ENCODE data around the gene SCN10A. TPM values are rescaled to one million over a fixed set of nuclear protein-coding genes. Genes with fewer than 3 reads are reported as not detected.
A peak's percentile ranks its signal among the peaks of the same experiment; 100 is the strongest.

The SCN10A gene
- total RNA-seq, 1 donor from 2014 or later: not detected

DNA sequence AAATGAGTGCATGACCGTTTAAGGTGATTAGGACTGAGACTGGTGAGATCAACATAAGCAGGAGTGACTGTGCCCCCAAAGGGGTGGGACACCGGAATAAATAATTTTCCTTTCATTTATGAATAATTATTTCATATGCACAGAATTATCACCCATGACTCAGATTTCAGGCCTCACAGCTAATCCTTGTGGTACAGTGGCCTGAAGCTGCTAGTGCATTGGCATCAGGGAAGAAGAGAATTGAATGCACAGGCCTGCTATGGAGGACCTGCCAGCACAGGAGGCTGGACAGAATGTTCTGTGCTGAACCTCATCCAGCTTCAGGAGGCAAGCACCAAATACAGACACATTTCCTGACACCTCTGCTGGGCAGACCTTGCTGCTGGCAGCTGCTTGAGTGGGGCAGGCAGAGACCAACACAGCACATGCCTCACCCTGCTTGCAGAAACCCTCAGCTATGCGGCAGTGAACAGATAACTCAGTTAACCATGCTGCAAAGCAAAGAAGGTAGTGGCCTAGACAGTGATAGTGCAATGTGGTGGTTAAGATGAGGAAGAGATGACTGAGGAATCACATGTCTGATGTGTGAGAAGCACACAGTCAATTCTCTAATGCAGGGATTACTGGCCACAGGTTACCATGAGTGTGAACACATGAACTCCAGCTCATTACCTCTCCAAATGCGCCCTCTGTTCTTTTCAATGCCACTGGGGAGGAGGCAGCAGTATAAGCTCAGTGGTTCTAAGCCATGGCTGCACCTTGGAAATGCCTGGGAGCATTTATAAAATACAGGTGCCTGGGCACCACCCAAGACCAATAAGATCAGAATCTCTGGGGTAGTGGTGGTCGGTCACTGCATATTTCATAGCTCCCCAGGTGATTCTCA is 98.4 kb downstream of the SCN10A start:
- DNase-seq (ENCODE audit: low read depth): no peak
- TF ChIP-seq, protein P1, sequence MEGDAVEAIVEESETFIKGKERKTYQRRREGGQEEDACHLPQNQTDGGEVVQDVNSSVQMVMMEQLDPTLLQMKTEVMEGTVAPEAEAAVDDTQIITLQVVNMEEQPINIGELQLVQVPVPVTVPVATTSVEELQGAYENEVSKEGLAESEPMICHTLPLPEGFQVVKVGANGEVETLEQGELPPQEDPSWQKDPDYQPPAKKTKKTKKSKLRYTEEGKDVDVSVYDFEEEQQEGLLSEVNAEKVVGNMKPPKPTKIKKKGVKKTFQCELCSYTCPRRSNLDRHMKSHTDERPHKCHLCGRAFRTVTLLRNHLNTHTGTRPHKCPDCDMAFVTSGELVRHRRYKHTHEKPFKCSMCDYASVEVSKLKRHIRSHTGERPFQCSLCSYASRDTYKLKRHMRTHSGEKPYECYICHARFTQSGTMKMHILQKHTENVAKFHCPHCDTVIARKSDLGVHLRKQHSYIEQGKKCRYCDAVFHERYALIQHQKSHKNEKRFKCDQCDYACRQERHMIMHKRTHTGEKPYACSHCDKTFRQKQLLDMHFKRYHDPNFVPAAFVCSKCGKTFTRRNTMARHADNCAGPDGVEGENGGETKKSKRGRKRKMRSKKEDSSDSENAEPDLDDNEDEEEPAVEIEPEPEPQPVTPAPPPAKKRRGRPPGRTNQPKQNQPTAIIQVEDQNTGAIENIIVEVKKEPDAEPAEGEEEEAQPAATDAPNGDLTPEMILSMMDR (conservative IDR thresholded peaks at IDR 0.05; ENCODE audit: low read depth, low read length): no peak
- H3K4me3 ChIP-seq (ENCODE audit: low read depth, low read length): no peak overlapping the region

DNA sequence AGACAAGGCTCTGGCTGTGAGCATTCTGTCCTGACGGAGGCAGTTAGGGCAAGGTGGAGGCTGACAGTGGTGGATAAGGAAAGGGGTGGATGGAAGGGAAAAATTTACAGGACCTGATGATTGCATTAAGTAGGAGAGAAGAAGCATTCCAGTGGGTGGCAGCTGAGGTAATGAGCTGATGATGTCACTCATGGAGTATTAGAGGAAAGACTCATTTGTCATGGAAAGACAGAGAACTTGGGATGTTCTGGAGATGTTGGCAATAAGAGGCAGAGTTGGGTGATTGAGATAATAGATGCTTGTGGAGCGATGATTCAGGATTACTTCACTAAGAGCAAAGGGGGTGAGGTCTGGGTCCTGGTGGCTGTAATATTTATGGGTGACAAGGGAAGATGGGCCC is 102.9 kb downstream of the SCN10A start:
- TF ChIP-seq, protein P1 (conservative IDR thresholded peaks at IDR 0.05; ENCODE audit: low read depth, low read length): no peak
- DNase-seq (ENCODE audit: low read depth): no peak
- no peak overlapping the region for H3K4me3 ChIP-seq (ENCODE audit: low read depth, low read length)

GRCh38 chr3:38711321-38711720 is 104.7 kb downstream of the SCN10A start:
- TF ChIP-seq, protein P1 (conservative IDR thresholded peaks at IDR 0.05; ENCODE audit: low read depth, low read length): no peak
- no peak for DNase-seq (ENCODE audit: low read depth)
- H3K4me3 ChIP-seq (ENCODE audit: low read depth, low read length): no peak overlapping the region

DNA sequence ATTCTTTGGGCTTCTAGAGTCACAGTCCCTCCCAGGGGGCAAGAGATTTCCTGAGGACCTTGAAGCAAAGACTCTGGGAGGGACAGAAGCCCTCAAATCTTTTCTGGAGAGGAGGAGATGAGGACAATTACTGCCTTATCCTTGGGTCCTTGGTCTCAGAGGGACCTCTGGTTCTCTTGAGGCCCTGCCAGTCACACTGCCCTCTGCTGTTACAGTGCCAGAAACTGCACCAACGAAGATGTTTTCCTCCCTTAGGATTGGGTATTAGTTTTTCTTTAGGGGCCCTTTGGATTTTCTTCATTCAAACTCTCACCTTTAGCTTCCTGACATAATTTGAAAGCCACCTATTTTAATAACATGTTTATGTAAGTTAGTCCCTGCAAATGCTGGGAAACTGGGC is 108.3 kb downstream of the SCN10A start:
- no peak for DNase-seq (ENCODE audit: low read depth)
- H3K4me3 ChIP-seq (ENCODE audit: low read depth, low read length): no peak overlapping the region
- TF ChIP-seq, protein P1 (conservative IDR thresholded peaks at IDR 0.05; ENCODE audit: low read depth, low read length): peak; percentile 53

DNA sequence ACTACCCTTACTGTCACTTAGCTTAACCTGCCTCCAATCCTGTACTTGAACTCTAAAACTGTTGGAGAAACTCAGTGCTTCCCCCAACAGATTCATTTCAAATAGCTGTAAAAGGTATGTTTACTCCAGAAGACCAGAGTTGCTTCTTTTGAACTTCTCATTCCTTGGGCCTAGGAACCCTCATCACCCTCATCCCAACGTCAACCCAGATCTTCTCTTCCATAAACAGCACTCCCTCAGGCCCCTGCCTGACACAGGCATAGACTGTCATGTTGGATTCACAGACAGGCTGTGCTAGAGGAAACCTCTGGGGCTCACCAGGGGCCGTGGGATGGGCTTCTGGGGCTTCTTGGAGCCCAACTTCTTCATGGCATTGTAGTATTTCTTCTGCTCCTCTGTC is 109.1 kb downstream of the SCN10A start:
- TF ChIP-seq, protein P1 (conservative IDR thresholded peaks at IDR 0.05; ENCODE audit: low read depth, low read length): no peak
- no peak overlapping the region for H3K4me3 ChIP-seq (ENCODE audit: low read depth, low read length)
- no peak for DNase-seq (ENCODE audit: low read depth)

DNA sequence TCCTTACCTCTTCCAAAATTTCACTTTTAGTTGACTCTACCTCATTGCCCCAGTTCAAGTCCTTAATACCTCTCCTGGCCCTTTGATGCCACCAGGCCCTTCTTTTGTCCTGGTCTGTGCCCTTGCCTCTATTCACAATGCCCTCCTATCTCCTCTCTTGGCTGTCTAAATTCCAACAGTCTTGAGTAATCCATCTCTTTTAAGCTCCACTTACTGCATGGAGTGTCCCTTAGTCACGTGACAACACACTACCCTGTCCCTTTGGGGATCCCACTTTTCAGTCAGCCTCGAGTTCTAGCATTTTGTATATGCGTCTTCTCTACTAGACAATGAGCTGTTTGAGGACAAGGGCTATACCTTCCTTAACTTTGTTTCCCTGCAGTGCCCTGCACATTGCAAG is 113.8 kb downstream of the SCN10A start:
- no peak for DNase-seq (ENCODE audit: low read depth)
- TF ChIP-seq, protein P1 (conservative IDR thresholded peaks at IDR 0.05; ENCODE audit: low read depth, low read length): no peak
- H3K4me3 ChIP-seq (ENCODE audit: low read depth, low read length): no peak overlapping the region

- DNase-seq (ENCODE audit: low read depth): no peak
- TF ChIP-seq, protein P1 (conservative IDR thresholded peaks at IDR 0.05; ENCODE audit: low read depth, low read length): no peak
- no peak overlapping the region for H3K4me3 ChIP-seq (ENCODE audit: low read depth, low read length)
These were observed 117.3 kb downstream of the SCN10A start for GRCh38 chr3:38698760-38699159.

Measured in epithelial cell of proximal tubule (primary cell).